ENCODE measurements around the gene CCDC33.

- no peak for TF ChIP-seq EZH2phosphoT487 (IDR thresholded peaks at IDR 0.05; ENCODE audit: unreplicated experiment)
- TF ChIP-seq, protein P1, sequence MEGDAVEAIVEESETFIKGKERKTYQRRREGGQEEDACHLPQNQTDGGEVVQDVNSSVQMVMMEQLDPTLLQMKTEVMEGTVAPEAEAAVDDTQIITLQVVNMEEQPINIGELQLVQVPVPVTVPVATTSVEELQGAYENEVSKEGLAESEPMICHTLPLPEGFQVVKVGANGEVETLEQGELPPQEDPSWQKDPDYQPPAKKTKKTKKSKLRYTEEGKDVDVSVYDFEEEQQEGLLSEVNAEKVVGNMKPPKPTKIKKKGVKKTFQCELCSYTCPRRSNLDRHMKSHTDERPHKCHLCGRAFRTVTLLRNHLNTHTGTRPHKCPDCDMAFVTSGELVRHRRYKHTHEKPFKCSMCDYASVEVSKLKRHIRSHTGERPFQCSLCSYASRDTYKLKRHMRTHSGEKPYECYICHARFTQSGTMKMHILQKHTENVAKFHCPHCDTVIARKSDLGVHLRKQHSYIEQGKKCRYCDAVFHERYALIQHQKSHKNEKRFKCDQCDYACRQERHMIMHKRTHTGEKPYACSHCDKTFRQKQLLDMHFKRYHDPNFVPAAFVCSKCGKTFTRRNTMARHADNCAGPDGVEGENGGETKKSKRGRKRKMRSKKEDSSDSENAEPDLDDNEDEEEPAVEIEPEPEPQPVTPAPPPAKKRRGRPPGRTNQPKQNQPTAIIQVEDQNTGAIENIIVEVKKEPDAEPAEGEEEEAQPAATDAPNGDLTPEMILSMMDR (conservative IDR thresholded peaks at IDR 0.05; ENCODE audit: low read depth in 2 of 2), result no peak; a peak in 1 of 4 replicates
- TF ChIP-seq EZH2 (IDR thresholded peaks at IDR 0.05; ENCODE audit: low read depth, unreplicated experiment), result no peak
- peak; percentile 49; the same call in 1 of the 2 replicates for TF ChIP-seq POLR2AphosphoS5 (IDR thresholded peaks at IDR 0.05; ENCODE audit: low read depth)
- TF ChIP-seq CREB1 (CRISPR knock-in tag; IDR thresholded peaks at IDR 0.05; ENCODE audit: low read depth), result peak; percentile 84
- TF ChIP-seq, protein P2, sequence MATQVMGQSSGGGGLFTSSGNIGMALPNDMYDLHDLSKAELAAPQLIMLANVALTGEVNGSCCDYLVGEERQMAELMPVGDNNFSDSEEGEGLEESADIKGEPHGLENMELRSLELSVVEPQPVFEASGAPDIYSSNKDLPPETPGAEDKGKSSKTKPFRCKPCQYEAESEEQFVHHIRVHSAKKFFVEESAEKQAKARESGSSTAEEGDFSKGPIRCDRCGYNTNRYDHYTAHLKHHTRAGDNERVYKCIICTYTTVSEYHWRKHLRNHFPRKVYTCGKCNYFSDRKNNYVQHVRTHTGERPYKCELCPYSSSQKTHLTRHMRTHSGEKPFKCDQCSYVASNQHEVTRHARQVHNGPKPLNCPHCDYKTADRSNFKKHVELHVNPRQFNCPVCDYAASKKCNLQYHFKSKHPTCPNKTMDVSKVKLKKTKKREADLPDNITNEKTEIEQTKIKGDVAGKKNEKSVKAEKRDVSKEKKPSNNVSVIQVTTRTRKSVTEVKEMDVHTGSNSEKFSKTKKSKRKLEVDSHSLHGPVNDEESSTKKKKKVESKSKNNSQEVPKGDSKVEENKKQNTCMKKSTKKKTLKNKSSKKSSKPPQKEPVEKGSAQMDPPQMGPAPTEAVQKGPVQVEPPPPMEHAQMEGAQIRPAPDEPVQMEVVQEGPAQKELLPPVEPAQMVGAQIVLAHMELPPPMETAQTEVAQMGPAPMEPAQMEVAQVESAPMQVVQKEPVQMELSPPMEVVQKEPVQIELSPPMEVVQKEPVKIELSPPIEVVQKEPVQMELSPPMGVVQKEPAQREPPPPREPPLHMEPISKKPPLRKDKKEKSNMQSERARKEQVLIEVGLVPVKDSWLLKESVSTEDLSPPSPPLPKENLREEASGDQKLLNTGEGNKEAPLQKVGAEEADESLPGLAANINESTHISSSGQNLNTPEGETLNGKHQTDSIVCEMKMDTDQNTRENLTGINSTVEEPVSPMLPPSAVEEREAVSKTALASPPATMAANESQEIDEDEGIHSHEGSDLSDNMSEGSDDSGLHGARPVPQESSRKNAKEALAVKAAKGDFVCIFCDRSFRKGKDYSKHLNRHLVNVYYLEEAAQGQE (IDR thresholded peaks at IDR 0.05; ENCODE audit: unreplicated experiment), result no peak
- TF ChIP-seq STAT1 (IDR thresholded peaks at IDR 0.05; ENCODE audit: unreplicated experiment), result no peak
- no peak for TF ChIP-seq ZNF331 (CRISPR knock-in tag; IDR thresholded peaks at IDR 0.05; ENCODE audit: low read depth)
- TF ChIP-seq, protein P3, sequence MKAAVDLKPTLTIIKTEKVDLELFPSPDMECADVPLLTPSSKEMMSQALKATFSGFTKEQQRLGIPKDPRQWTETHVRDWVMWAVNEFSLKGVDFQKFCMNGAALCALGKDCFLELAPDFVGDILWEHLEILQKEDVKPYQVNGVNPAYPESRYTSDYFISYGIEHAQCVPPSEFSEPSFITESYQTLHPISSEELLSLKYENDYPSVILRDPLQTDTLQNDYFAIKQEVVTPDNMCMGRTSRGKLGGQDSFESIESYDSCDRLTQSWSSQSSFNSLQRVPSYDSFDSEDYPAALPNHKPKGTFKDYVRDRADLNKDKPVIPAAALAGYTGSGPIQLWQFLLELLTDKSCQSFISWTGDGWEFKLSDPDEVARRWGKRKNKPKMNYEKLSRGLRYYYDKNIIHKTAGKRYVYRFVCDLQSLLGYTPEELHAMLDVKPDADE (IDR thresholded peaks at IDR 0.05), result no peak
- TF ChIP-seq ZNF114 (CRISPR knock-in tag; IDR thresholded peaks at IDR 0.05), result no peak
- TF ChIP-seq JUNB (IDR thresholded peaks at IDR 0.05; ENCODE audit: unreplicated experiment), result no peak
- TF ChIP-seq, protein P4, sequence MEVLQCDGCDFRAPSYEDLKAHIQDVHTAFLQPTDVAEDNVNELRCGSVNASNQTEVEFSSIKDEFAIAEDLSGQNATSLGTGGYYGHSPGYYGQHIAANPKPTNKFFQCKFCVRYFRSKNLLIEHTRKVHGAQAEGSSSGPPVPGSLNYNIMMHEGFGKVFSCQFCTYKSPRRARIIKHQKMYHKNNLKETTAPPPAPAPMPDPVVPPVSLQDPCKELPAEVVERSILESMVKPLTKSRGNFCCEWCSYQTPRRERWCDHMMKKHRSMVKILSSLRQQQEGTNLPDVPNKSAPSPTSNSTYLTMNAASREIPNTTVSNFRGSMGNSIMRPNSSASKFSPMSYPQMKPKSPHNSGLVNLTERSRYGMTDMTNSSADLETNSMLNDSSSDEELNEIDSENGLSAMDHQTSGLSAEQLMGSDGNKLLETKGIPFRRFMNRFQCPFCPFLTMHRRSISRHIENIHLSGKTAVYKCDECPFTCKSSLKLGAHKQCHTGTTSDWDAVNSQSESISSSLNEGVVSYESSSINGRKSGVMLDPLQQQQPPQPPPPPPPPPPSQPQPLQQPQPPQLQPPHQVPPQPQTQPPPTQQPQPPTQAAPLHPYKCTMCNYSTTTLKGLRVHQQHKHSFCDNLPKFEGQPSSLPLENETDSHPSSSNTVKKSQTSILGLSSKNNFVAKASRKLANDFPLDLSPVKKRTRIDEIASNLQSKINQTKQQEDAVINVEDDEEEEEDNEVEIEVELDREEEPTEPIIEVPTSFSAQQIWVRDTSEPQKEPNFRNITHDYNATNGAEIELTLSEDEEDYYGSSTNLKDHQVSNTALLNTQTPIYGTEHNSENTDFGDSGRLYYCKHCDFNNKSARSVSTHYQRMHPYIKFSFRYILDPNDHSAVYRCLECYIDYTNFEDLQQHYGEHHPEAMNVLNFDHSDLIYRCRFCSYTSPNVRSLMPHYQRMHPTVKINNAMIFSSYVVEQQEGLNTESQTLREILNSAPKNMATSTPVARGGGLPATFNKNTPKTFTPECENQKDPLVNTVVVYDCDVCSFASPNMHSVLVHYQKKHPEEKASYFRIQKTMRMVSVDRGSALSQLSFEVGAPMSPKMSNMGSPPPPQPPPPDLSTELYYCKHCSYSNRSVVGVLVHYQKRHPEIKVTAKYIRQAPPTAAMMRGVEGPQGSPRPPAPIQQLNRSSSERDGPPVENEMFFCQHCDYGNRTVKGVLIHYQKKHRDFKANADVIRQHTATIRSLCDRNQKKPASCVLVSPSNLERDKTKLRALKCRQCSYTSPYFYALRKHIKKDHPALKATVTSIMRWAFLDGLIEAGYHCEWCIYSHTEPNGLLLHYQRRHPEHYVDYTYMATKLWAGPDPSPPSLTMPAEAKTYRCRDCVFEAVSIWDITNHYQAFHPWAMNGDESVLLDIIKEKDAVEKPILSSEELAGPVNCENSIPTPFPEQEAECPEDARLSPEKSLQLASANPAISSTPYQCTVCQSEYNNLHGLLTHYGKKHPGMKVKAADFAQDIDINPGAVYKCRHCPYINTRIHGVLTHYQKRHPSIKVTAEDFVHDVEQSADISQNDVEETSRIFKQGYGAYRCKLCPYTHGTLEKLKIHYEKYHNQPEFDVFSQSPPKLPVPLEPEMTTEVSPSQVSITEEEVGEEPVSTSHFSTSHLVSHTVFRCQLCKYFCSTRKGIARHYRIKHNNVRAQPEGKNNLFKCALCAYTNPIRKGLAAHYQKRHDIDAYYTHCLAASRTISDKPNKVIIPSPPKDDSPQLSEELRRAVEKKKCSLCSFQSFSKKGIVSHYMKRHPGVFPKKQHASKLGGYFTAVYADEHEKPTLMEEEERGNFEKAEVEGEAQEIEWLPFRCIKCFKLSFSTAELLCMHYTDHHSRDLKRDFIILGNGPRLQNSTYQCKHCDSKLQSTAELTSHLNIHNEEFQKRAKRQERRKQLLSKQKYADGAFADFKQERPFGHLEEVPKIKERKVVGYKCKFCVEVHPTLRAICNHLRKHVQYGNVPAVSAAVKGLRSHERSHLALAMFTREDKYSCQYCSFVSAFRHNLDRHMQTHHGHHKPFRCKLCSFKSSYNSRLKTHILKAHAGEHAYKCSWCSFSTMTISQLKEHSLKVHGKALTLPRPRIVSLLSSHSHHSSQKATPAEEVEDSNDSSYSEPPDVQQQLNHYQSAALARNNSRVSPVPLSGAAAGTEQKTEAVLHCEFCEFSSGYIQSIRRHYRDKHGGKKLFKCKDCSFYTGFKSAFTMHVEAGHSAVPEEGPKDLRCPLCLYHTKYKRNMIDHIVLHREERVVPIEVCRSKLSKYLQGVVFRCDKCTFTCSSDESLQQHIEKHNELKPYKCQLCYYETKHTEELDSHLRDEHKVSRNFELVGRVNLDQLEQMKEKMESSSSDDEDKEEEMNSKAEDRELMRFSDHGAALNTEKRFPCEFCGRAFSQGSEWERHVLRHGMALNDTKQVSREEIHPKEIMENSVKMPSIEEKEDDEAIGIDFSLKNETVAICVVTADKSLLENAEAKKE (CRISPR knock-in tag; IDR thresholded peaks at IDR 0.05), result no peak
- no peak for TF ChIP-seq NANOG (IDR thresholded peaks at IDR 0.05; ENCODE audit: borderline replicate concordance)
These were observed 129.7 kb downstream of the CCDC33 start for GRCh38 chr15:74365598-74366445.

All from GM23338 (cell line).